Femur (tissue), 1 donor: Measurements from ENCODE around the gene ACSM3.
"Not testable (repeated sequence)": the region's sequence is repeated elsewhere in the genome, so short reads cannot be mapped to it uniquely, and the experiment has no call there.

Source experiments
- DNase-seq: peaks from one replicate; pipeline ENCODE4 v3.0.0-alpha.2; 2017

ACSM3 gene

GRCh38 chr16:20755799-20756198 is 8.0 kb upstream of the ACSM3 start:
- DNase-seq, result not testable (repeated sequence)

GRCh38 chr16:20760346-20760745 is 3.5 kb upstream of the ACSM3 start:
- DNase-seq, result no peak

- no peak for DNase-seq
Observed at GRCh38 chr16:20761175-20761574, 2.6 kb upstream of the ACSM3 start.

- DNase-seq, result no peak
Observed at GRCh38 chr16:20762404-20763123, 1.2 kb upstream of the ACSM3 start.

- DNase-seq, result not testable (repeated sequence)
Observed at GRCh38 chr16:20764448-20764847, 634 bp downstream of the ACSM3 start.

GRCh38 chr16:20765732-20766131 is 1.9 kb downstream of the ACSM3 start:
- no peak for DNase-seq

GRCh38 chr16:20766294-20766693 is 2.5 kb downstream of the ACSM3 start:
- DNase-seq, result no peak

- no peak for DNase-seq
Observed at GRCh38 chr16:20767577-20767976, 3.8 kb downstream of the ACSM3 start.

GRCh38 chr16:20768121-20768520 is 4.3 kb downstream of the ACSM3 start:
- DNase-seq, result no peak

- DNase-seq, result no peak
Observed at GRCh38 chr16:20768818-20769217, 5.0 kb downstream of the ACSM3 start.

GRCh38 chr16:20773679-20774078 is 9.9 kb downstream of the ACSM3 start:
- no peak for DNase-seq

- DNase-seq, result peak; percentile 37
Observed at GRCh38 chr16:20774703-20775362, 11.0 kb downstream of the ACSM3 start.

GRCh38 chr16:20781697-20782096 is 17.9 kb downstream of the ACSM3 start:
- no peak for DNase-seq

GRCh38 chr16:20782470-20782869 is 18.7 kb downstream of the ACSM3 start:
- no peak for DNase-seq

- DNase-seq, result no peak
Observed at GRCh38 chr16:20784204-20784603, 20.4 kb downstream of the ACSM3 start.

GRCh38 chr16:20789130-20789529 is 25.3 kb downstream of the ACSM3 start:
- DNase-seq, result no peak

- DNase-seq, result no peak
Observed at GRCh38 chr16:20791923-20792612, 28.3 kb downstream of the ACSM3 start.

- no peak for DNase-seq
Observed at GRCh38 chr16:20798364-20798763, 34.5 kb downstream of the ACSM3 start.

- no peak for DNase-seq
Observed at GRCh38 chr16:20799599-20799998, 35.8 kb downstream of the ACSM3 start.

GRCh38 chr16:20801278-20801677 is 37.5 kb downstream of the ACSM3 start:
- DNase-seq, result no peak

GRCh38 chr16:20803192-20803560 is 39.4 kb downstream of the ACSM3 start:
- no peak for DNase-seq

- no peak for DNase-seq
Observed at GRCh38 chr16:20803561-20804214, 39.9 kb downstream of the ACSM3 start.

- DNase-seq, result not testable (repeated sequence)
Observed at GRCh38 chr16:20805684-20806167, 41.9 kb downstream of the ACSM3 start.
